ENCODE data around the gene EEA1.
"Not testable (repeated sequence)": the region's sequence is repeated elsewhere in the genome, so short reads cannot be mapped to it uniquely, and the experiment has no call there.

EEA1 gene

DNA sequence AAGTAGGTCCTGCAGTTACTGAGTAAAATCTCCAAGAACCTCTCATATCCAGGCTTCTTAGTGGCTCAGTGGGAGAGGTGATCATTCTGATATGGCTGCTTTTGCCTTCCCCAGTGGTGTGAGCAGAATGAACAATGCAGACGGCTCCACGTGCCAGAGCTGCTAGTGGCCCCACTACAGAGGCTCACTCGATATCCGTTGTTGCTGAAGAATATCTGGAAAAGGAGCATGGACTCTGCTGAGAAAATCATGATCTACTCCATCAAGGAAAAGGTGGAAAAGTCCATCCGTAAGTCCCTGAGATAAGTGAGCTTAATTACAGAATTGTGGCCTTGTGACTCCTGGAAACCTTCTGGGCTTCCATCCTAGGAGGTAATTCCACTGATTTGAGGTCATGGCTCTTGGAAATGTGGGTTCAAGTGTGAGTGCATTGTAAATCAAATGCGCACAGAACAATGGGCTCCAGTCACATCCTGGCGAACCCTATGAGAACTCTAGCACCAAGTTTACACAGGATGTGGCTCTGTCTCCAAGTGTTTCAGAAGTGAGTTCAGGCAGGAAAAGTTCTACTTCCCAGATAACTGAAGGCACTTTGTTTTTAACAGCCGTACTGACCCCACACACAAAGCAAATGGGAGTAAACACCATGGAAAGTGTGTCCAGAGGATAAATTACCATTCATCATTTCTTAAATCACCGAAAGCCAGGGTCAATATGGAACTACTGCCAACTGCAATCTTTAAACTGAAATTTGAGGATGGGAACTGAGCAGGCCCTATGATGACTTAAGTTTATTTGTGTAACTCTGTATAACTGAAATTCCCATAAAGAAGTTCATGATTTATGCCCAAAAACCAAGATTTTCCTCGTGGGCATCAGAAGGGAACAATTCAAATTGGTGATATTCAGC is 174.9 kb downstream of the EEA1 start:
- Histone ChIP-seq H3K4me1 (ENCODE audit: control insufficient read depth, insufficient read depth, low read length) (no peaks in the 10 kb centered on the region), H3K27me3 (ENCODE audit: control insufficient read depth, insufficient read depth, low read length) (no peaks in the 10 kb centered on the region), H3K36me3 (ENCODE audit: control insufficient read depth, insufficient read depth, low read length) (no peaks in the 10 kb centered on the region), H3K27ac (ENCODE audit: low read depth, low read length) (no peak overlapping the region), H3K9ac (ENCODE audit: low read length) (no peak overlapping the region), H3K4me3 (ENCODE audit: low read length) (no peak overlapping the region)

DNA sequence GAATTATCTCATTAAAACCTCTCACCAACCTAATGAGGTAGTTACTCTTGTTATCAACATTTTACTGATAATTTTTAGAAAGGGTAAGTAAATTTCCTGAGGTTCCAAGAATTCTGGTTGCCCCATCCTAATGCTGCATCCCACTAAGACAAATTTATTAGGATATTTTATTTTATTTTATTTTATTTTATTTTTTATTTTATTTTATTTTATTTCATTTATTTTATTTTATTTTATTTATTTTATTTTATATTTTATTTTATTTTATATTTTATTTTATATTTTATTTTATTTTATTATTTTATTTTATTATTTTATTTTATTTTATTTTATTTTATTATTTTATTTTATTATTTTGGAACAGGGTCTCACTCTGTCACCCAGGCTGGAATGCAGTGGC is 179.4 kb downstream of the EEA1 start:
- not testable (repeated sequence) for H3K27me3 ChIP-seq (ENCODE audit: control insufficient read depth, insufficient read depth, low read length); H3K4me3 ChIP-seq (ENCODE audit: low read length); H3K9ac ChIP-seq (ENCODE audit: low read length); H3K27ac ChIP-seq (ENCODE audit: low read depth, low read length); H3K36me3 ChIP-seq (ENCODE audit: control insufficient read depth, insufficient read depth, low read length); H3K4me1 ChIP-seq (ENCODE audit: control insufficient read depth, insufficient read depth, low read length)

DNA sequence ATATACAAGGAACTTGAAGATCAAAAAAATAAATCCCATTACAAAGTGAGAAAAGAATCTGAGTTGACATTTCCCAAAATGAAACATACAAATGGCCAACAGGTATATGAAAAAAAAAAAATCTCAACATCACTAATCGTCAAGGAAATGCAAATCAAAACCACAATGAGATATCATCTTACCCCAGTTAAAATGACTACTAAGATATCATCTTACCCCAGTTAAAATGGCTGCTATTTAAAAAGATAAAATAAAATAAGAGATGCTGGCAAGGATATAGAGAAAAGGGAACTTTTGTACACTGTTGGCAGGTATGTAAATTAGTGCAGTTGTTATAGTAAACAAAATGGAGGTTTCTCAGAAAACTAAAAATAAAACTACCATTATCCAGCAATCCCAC is 181.9 kb downstream of the EEA1 start:
- H3K36me3 ChIP-seq (ENCODE audit: control insufficient read depth, insufficient read depth, low read length): no peaks in the 10 kb centered on the region
- H3K27ac ChIP-seq (ENCODE audit: low read depth, low read length): no peak overlapping the region
- no peak overlapping the region for H3K9ac ChIP-seq (ENCODE audit: low read length)
- H3K4me1 ChIP-seq (ENCODE audit: control insufficient read depth, insufficient read depth, low read length): no peaks in the 10 kb centered on the region
- H3K4me3 ChIP-seq (ENCODE audit: low read length): no peak overlapping the region
- no peaks in the 10 kb centered on the region for H3K27me3 ChIP-seq (ENCODE audit: control insufficient read depth, insufficient read depth, low read length)

DNA sequence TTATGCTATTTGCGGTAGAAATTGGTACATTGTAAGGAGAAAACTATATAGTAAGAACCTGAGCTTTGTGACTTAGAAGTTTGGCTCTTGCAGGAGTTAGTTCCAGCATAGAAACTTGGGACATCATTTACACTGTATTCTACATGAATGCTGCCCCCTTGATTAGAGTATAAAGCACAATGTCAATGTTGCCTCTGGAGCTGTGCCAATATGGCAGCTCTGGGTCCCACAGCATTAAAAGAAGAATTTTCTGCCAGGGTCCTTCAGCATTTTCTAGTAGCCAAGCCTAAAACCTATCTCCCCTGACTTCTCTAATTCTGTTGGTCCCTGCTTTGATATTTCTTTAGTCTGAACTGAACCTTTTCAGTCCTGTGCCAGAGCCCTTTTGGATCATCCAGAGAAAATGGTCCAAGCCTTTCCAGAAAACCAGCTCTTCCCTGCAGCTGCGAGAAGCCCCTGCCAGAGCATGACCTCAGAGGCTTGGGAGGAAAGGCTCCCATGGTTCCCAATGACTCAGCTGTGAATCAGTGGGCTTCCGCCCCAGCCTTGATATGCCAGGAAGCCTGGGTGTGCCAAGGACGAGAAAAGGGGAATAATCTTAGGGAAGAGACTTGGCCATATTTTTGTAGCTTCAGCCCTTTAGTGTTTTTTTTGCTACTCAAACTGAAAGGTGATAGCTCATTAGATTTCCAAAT is 183.1 kb downstream of the EEA1 start:
- no peaks in the 10 kb centered on the region for H3K27me3 ChIP-seq (ENCODE audit: control insufficient read depth, insufficient read depth, low read length)
- H3K36me3 ChIP-seq (ENCODE audit: control insufficient read depth, insufficient read depth, low read length): no peaks in the 10 kb centered on the region
- H3K4me1 ChIP-seq (ENCODE audit: control insufficient read depth, insufficient read depth, low read length): no peaks in the 10 kb centered on the region
- H3K4me3 ChIP-seq (ENCODE audit: low read length): no peak overlapping the region
- no peak overlapping the region for H3K9ac ChIP-seq (ENCODE audit: low read length)
- H3K27ac ChIP-seq (ENCODE audit: low read depth, low read length): no peak overlapping the region

DNA sequence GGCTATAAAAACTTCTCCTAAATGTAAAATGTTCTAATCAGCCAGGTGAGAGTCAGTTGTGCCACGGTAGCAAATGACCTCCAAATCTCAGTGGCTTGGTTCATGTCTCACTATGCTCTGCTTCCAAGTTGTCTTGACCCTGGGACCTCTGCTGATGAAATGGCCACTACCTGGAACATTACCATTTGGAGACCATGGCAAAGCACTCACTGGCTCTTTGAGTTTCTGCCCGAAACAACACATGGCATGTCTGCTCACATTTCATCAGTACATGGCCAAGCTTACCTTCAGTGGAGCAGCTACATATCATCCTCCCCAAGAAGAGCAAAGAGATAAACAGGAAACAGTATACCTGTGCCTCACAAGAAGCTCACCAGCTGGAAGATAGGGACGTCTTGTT is 186.1 kb downstream of the EEA1 start:
- Histone ChIP-seq H3K9ac (ENCODE audit: low read length) (no peak overlapping the region), H3K36me3 (ENCODE audit: control insufficient read depth, insufficient read depth, low read length) (no peaks in the 10 kb centered on the region), H3K4me3 (ENCODE audit: low read length) (no peak overlapping the region), H3K27me3 (ENCODE audit: control insufficient read depth, insufficient read depth, low read length) (no peaks in the 10 kb centered on the region), H3K4me1 (ENCODE audit: control insufficient read depth, insufficient read depth, low read length) (no peaks in the 10 kb centered on the region), H3K27ac (ENCODE audit: low read depth, low read length) (no peak overlapping the region)

DNA sequence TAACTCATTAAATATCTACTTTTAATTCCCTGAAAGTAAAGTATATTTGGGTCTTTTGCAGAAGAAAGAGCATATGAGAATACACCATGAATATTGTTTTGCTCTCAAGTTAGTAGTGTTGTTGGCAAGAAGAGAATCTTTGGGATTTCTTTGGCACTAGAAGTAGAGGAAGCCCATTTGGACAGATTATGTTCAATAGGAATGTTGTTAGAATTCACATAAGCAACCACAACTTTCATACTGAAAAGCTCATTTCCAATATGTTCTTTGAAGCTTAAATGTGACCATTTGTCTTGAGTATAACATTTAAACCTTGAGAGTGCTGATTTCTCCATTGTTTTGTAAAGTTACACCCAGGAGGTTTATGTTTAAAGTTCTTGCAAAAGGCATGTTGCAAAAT is 188.7 kb downstream of the EEA1 start:
- no peaks in the 10 kb centered on the region for H3K27me3 ChIP-seq (ENCODE audit: control insufficient read depth, insufficient read depth, low read length)
- H3K4me1 ChIP-seq (ENCODE audit: control insufficient read depth, insufficient read depth, low read length): no peaks in the 10 kb centered on the region
- no peak overlapping the region for H3K4me3 ChIP-seq (ENCODE audit: low read length)
- H3K9ac ChIP-seq (ENCODE audit: low read length): no peak overlapping the region
- H3K36me3 ChIP-seq (ENCODE audit: control insufficient read depth, insufficient read depth, low read length): no peaks in the 10 kb centered on the region
- H3K27ac ChIP-seq (ENCODE audit: low read depth, low read length): no peak overlapping the region

DNA sequence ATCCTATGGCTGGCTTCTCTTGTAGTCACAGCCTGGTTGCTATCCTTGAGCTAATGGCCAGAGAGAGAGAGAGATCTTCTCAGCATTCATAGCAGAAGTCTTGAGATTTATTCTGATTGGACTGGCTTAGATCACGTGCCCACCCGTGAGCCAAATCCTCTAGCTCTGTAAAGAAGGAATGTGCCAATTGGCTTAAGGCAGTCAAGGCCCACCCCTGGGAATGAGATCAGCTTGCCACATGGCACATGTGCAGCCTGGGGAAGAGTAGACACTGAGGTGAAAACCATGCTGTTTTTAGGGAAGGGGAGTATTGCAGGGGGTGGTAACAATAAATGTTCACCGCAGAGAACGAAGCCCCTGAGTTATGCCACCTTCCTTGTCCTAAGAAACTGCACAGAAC is 190.0 kb downstream of the EEA1 start:
- Histone ChIP-seq H3K4me1 (ENCODE audit: control insufficient read depth, insufficient read depth, low read length) (peaks cover 5% of the 10 kb centered on the region), H3K9ac (ENCODE audit: low read length) (no peak overlapping the region), H3K4me3 (ENCODE audit: low read length) (no peak overlapping the region), H3K27ac (ENCODE audit: low read depth, low read length) (no peak overlapping the region), H3K27me3 (ENCODE audit: control insufficient read depth, insufficient read depth, low read length) (no peaks in the 10 kb centered on the region), H3K36me3 (ENCODE audit: control insufficient read depth, insufficient read depth, low read length) (no peaks in the 10 kb centered on the region)

DNA sequence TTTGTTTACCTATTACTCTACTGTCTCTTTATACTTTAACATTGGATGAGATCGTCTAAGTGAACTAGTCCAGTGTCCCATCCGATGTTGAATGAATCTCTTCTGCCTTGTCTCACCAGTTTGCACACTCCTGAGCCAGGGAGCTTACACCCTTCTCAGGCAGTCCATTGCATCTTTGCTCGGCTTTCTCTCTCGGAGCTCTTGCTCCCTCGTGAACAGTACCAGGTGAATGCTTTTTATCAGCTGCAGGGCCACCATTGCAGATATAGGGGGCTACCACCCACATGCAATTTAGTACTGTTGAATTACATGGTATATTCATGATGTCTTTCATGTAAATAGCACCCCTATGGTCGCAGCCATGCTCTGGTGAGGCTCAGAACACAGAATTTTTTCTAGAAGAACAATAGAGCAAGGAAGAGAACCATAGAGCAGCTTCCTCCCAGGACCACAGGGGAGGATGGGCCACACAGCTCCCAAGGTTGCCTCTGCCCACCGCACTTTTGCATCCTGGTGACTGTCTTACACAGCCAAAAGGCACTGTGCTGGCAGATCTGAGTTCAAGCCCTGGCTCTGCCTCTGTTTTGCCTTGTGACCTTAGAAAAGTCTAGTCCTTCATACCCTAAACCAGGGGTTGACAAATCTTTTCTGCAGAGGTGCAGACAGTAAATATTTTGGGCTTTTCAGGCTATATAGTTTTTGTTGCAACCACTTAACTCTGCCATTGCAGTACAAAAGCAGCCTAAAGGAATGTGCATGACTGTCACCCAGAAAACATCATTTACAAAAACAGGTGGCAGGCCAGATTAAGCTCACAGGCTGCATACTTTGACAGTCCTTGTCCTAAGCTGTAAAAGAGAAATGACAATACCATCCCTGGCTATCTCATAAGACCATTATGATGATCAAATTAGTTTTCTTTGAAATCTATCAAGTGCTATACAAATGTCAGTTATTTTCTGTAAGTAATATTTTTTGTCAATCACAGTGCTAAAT is 190.9 kb downstream of the EEA1 start:
- Histone ChIP-seq H3K36me3 (ENCODE audit: control insufficient read depth, insufficient read depth, low read length) (no peaks in the 10 kb centered on the region), H3K27me3 (ENCODE audit: control insufficient read depth, insufficient read depth, low read length) (no peaks in the 10 kb centered on the region), H3K4me3 (ENCODE audit: low read length) (no peak overlapping the region), H3K27ac (ENCODE audit: low read depth, low read length) (no peak overlapping the region), H3K4me1 (ENCODE audit: control insufficient read depth, insufficient read depth, low read length) (peaks cover 5% of the 10 kb centered on the region), H3K9ac (ENCODE audit: low read length) (no peak overlapping the region)

DNA sequence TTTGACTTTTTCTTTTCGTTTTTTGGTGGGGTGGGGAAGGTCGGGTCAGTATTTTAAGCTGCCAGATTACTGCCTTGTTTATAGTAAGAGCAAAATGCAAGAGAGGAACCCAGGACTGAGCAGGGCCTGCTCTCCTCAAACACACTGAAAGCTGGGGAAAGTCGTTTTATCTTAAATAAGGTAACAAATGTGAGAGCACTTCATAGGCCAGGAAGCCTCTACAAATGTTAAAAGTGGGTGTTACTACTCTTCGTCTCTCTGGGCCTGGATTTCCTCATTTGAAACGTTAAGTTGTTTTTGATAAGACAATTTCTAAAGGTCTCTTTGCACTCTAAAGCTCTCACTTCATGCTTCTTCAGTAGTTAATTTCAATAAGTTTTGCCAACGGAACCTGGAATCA is 192.5 kb downstream of the EEA1 start:
- Histone ChIP-seq H3K27ac (ENCODE audit: low read depth, low read length) (no peak overlapping the region), H3K27me3 (ENCODE audit: control insufficient read depth, insufficient read depth, low read length) (no peaks in the 10 kb centered on the region), H3K4me1 (ENCODE audit: control insufficient read depth, insufficient read depth, low read length) (peaks cover 5% of the 10 kb centered on the region), H3K36me3 (ENCODE audit: control insufficient read depth, insufficient read depth, low read length) (no peaks in the 10 kb centered on the region), H3K4me3 (ENCODE audit: low read length) (no peak overlapping the region), H3K9ac (ENCODE audit: low read length) (no peak overlapping the region)

DNA sequence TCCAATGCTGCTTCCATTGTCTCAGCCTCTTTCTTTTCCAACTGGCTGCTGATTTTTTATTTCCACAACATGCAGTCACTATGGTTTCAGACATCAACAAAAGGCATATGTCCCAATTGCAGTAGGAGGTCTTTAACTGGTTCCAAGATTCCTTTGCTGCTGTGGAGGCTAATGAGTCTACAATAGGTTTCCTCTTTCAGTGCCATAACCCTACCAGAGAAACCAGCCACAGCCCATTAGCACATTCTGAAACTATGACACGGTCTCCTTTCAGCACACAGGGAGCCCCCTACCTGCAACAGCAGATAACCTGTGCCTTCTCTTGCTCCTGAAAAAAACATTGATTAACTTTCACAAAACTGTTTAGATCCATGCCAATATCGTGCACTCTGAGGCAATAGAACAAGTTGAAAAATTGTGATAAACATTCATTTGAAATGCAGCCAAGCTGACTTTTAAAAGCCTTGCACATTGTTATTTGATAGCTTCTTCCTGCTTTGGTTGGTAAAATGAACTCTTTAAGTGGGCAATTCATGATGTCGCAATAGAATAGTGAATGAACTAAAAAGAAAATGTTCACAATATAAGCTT is 193.9 kb downstream of the EEA1 start:
- Histone ChIP-seq H3K27ac (ENCODE audit: low read depth, low read length) (no peak overlapping the region), H3K4me1 (ENCODE audit: control insufficient read depth, insufficient read depth, low read length) (peaks cover 5% of the 10 kb centered on the region), H3K27me3 (ENCODE audit: control insufficient read depth, insufficient read depth, low read length) (no peaks in the 10 kb centered on the region)

DNA sequence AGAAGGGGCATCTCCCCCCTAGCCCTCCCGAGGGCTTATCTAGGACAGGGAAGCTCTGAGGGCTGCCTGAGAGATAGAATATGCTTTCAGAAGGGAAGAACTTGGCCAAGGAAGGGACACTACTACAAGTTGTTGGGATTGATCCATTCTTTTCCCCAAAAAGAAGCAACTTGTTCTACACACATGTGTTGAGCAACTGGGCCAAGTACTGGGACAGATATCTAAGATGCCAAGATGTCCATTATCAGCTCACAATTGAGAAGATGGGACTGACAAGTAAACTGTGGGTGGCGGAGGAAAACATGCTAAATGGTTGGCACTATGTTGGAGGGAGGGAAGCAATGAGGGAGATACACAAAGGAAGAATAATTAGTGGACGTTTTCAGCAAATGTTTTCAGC is 195.4 kb downstream of the EEA1 start:
- H3K27me3 ChIP-seq (ENCODE audit: control insufficient read depth, insufficient read depth, low read length): no peaks in the 10 kb centered on the region
- H3K27ac ChIP-seq (ENCODE audit: low read depth, low read length): no peak overlapping the region
- H3K4me3 ChIP-seq (ENCODE audit: low read length): no peak overlapping the region
- H3K9ac ChIP-seq (ENCODE audit: low read length): no peak overlapping the region
- H3K36me3 ChIP-seq (ENCODE audit: control insufficient read depth, insufficient read depth, low read length): no peaks in the 10 kb centered on the region
- H3K4me1 ChIP-seq (ENCODE audit: control insufficient read depth, insufficient read depth, low read length): peaks cover 5% of the 10 kb centered on the region

More for the DNA sequence above, 193.9 kb downstream of the EEA1 start:
- Histone ChIP-seq H3K4me3 (ENCODE audit: low read length) (no peak overlapping the region), H3K9ac (ENCODE audit: low read length) (no peak overlapping the region), H3K36me3 (ENCODE audit: control insufficient read depth, insufficient read depth, low read length) (no peaks in the 10 kb centered on the region)

DNA sequence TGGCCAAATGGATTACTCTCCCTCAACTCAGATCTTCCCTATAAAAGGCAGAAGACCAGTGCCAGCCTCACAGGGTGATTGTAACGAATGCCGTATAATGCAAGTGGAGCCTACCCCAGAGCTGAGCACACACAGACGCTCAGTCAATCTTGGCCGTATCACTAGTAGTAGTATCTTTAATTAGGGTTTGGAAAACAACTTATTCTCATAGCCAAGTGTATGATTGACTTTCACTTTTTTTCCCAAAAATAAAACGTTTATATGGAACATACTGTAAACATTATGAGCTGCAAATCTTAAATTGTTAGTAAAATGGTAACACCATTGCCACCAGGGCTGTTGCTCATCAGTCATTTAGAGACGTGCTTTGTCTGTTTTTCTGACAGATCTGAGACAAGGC is 195.9 kb downstream of the EEA1 start:
- Histone ChIP-seq H3K36me3 (ENCODE audit: control insufficient read depth, insufficient read depth, low read length) (no peaks in the 10 kb centered on the region), H3K27ac (ENCODE audit: low read depth, low read length) (no peak overlapping the region), H3K9ac (ENCODE audit: low read length) (no peak overlapping the region), H3K4me1 (ENCODE audit: control insufficient read depth, insufficient read depth, low read length) (peaks cover 5% of the 10 kb centered on the region), H3K4me3 (ENCODE audit: low read length) (no peak overlapping the region), H3K27me3 (ENCODE audit: control insufficient read depth, insufficient read depth, low read length) (no peaks in the 10 kb centered on the region)
